Measurements from ENCODE around the gene GDF2.

The GDF2 gene

GRCh38 chr10:47356708-47357107 is 34.5 kb downstream of the GDF2 start:
- DNase-seq = no peak

GRCh38 chr10:47357131-47357582 is 34.9 kb downstream of the GDF2 start:
- no peak for DNase-seq

- no peak for DNase-seq
These were observed 35.7 kb downstream of the GDF2 start for GRCh38 chr10:47357911-47358310.

GRCh38 chr10:47358457-47358856 is 36.2 kb downstream of the GDF2 start:
- no peak for DNase-seq

GRCh38 chr10:47359101-47359500 is 36.8 kb downstream of the GDF2 start:
- DNase-seq = no peak

GRCh38 chr10:47359626-47360418 is 37.6 kb downstream of the GDF2 start:
- no peak for DNase-seq

GRCh38 chr10:47360419-47361040 is 38.3 kb downstream of the GDF2 start:
- peak; percentile 90 for DNase-seq

- DNase-seq = peak; percentile 65
These were observed 39.0 kb downstream of the GDF2 start for GRCh38 chr10:47361293-47361692.

- no peak for DNase-seq
These were observed 39.9 kb downstream of the GDF2 start for GRCh38 chr10:47362199-47362598.

GRCh38 chr10:47363781-47364180 is 41.5 kb downstream of the GDF2 start:
- no peak for DNase-seq

GRCh38 chr10:47364366-47364765 is 42.1 kb downstream of the GDF2 start:
- DNase-seq = no peak

GRCh38 chr10:47364911-47365310 is 42.7 kb downstream of the GDF2 start:
- no peak for DNase-seq

GRCh38 chr10:47365431-47366180 is 43.4 kb downstream of the GDF2 start:
- DNase-seq = no peak

- no peak for DNase-seq
These were observed 44.0 kb downstream of the GDF2 start for GRCh38 chr10:47366181-47366631.

GRCh38 chr10:47366731-47367460 is 44.6 kb downstream of the GDF2 start:
- DNase-seq = peak; percentile 30

- no peak for DNase-seq
These were observed 45.4 kb downstream of the GDF2 start for GRCh38 chr10:47367646-47368045.

- DNase-seq = no peak
These were observed 46.4 kb downstream of the GDF2 start for GRCh38 chr10:47368431-47369180.

- DNase-seq = no peak
These were observed 47.1 kb downstream of the GDF2 start for GRCh38 chr10:47369251-47369894.

GRCh38 chr10:47370015-47370767 is 47.9 kb downstream of the GDF2 start:
- DNase-seq = no peak

- DNase-seq = no peak
These were observed 48.6 kb downstream of the GDF2 start for GRCh38 chr10:47370878-47371277.

Data from NCI-H82 (cell line).